ENCODE measurements around the gene FAM9C.
"Not testable (repeated sequence)": the region's sequence is repeated elsewhere in the genome, so short reads cannot be mapped to it uniquely, and the experiment has no call there.

FAM9C gene

GRCh38 chrX:13044441-13044840 is at the start of gene FAM9C:
FAM9C (minus strand) TSS chrX:13044620; CDS start chrX:13043789, 831 bp downstream.
- no peak for DNase-seq

- no peak for DNase-seq
Measured at GRCh38 chrX:13093529-13094140, 49.2 kb upstream of the FAM9C start.

GRCh38 chrX:13092455-13092941 is 48.1 kb upstream of the FAM9C start:
- no peak for DNase-seq

- DNase-seq = no peak
Measured at GRCh38 chrX:13091111-13091765, 46.8 kb upstream of the FAM9C start.

- no peak for DNase-seq
Measured at GRCh38 chrX:13090339-13091110, 46.1 kb upstream of the FAM9C start.

GRCh38 chrX:13090027-13090338 is 45.6 kb upstream of the FAM9C start:
- no peak for DNase-seq

- no peak for DNase-seq
Measured at GRCh38 chrX:13088156-13088487, 43.7 kb upstream of the FAM9C start.

- DNase-seq = no peak
Measured at GRCh38 chrX:13087322-13088155, 43.1 kb upstream of the FAM9C start.

- not testable (repeated sequence) for DNase-seq
Measured at GRCh38 chrX:13086793-13087321, 42.4 kb upstream of the FAM9C start.

- no peak for DNase-seq
Measured at GRCh38 chrX:13086076-13086475, 41.7 kb upstream of the FAM9C start.

- no peak for DNase-seq
Measured at GRCh38 chrX:13085526-13085925, 41.1 kb upstream of the FAM9C start.

GRCh38 chrX:13084611-13085010 is 40.2 kb upstream of the FAM9C start:
- no peak for DNase-seq

- DNase-seq = not testable (repeated sequence)
Measured at GRCh38 chrX:13083755-13084326, 39.4 kb upstream of the FAM9C start.

- DNase-seq = no peak
Measured at GRCh38 chrX:13082206-13083065, 38.0 kb upstream of the FAM9C start.

GRCh38 chrX:13081395-13082205 is 37.2 kb upstream of the FAM9C start:
- no peak for DNase-seq

GRCh38 chrX:13080128-13080795 is 35.8 kb upstream of the FAM9C start:
- DNase-seq = no peak

- no peak for DNase-seq
Measured at GRCh38 chrX:13078739-13079444, 34.5 kb upstream of the FAM9C start.

- no peak for DNase-seq
Measured at GRCh38 chrX:13077168-13077567, 32.7 kb upstream of the FAM9C start.

- no peak for DNase-seq
Measured at GRCh38 chrX:13076176-13076961, 31.9 kb upstream of the FAM9C start.
